SK-N-SH treated with all-trans-retinoic acid at 6 μM for 48 hours (cell line): ENCODE measurements around the gene HEPHL1.

Source experiments
- ATAC-seq: fragments of 200-7000 bp; cut with Tn5 transposase; 3 replicates; pipeline ENCODE4 v1.9.1; 2020; ENCODE audit warnings: mild to moderate bottlenecking, moderate library complexity
- ARNTL ChIP-seq: fragments of 450-650 bp; formaldehyde crosslinking; IDR thresholded peaks from 2 replicates; pipeline ENCODE4 v1.5.0; 2020; ENCODE audit warnings: low read depth, mild to moderate bottlenecking, moderate library complexity, borderline replicate concordance
- BACH2 ChIP-seq: fragments of 250-450 bp; sonication (Bioruptor Pico); IDR thresholded peaks from 2 replicates; pipeline ENCODE4 v1.9.0; 2021; ENCODE audit warnings: mild to moderate bottlenecking, borderline replicate concordance
- CREB5 ChIP-seq: fragments of 250-450 bp; sonication (Bioruptor Pico); IDR thresholded peaks from 2 replicates; pipeline ENCODE4 v1.5.1; 2020; ENCODE audit warnings: low read depth, mild to moderate bottlenecking, moderate library complexity
- CSRNP3 ChIP-seq: fragments of 250-450 bp; sonication (Bioruptor Pico); IDR thresholded peaks from 2 replicates; pipeline ENCODE4 v1.5.1; 2021; ENCODE audit warnings: mild to moderate bottlenecking, moderate library complexity
- ESRRG ChIP-seq: fragments of 250-450 bp; sonication (Bioruptor Pico); IDR thresholded peaks from 2 replicates; pipeline ENCODE4 v1.6.1; 2021; ENCODE audit warnings: mild to moderate bottlenecking
- GLIS3 ChIP-seq: fragments of 250-450 bp; sonication (Bioruptor Pico); IDR thresholded peaks from 2 replicates; pipeline ENCODE4 v1.5.0; 2020; ENCODE audit warnings: mild to moderate bottlenecking, moderate library complexity
- ISL1 ChIP-seq: fragments of 250-450 bp; sonication (Bioruptor Pico); IDR thresholded peaks from 2 replicates; pipeline ENCODE4 v2.1.2; 2022; ENCODE audit warnings: mild to moderate bottlenecking, moderate library complexity
- OSR1 ChIP-seq: fragments of 250-450 bp; sonication (Bioruptor Pico); IDR thresholded peaks from 2 replicates; pipeline ENCODE4 v1.8.0; 2022; ENCODE audit warnings: moderate library complexity, mild to moderate bottlenecking, inconsistent platforms
- PATZ1 ChIP-seq: fragments of 250-450 bp; sonication (Bioruptor Pico); IDR thresholded peaks from 2 replicates; pipeline ENCODE4 v1.8.0; 2020; ENCODE audit warnings: mild to moderate bottlenecking, moderate library complexity, borderline replicate concordance
- POU6F1 ChIP-seq: fragments of 250-450 bp; sonication (Bioruptor Pico); IDR thresholded peaks from 2 replicates; pipeline ENCODE4 v1.8.0; 2021; ENCODE audit warnings: low read depth, mild to moderate bottlenecking, moderate library complexity, borderline replicate concordance
- PPARA ChIP-seq: fragments of 250-450 bp; sonication (Bioruptor Pico); IDR thresholded peaks from 2 replicates; pipeline ENCODE4 v1.5.0; 2020; ENCODE audit warnings: mild to moderate bottlenecking, borderline replicate concordance
- RARB ChIP-seq: fragments of 250-450 bp; sonication (Bioruptor Pico); IDR thresholded peaks from 2 replicates; pipeline ENCODE4 v1.8.0; 2021; ENCODE audit warnings: mild to moderate bottlenecking, moderate library complexity
- SNAI2 ChIP-seq: fragments of 250-450 bp; sonication (Bioruptor Pico); IDR thresholded peaks from 2 replicates; pipeline ENCODE4 v1.5.0; 2020; ENCODE audit warnings: mild to moderate bottlenecking, moderate library complexity
- TOX ChIP-seq: fragments of 250-450 bp; sonication (Bioruptor Pico); IDR thresholded peaks from 2 replicates; pipeline ENCODE4 v1.8.0; 2021; ENCODE audit warnings: mild to moderate bottlenecking, moderate library complexity, borderline replicate concordance
- TSHZ2 ChIP-seq: fragments of 250-450 bp; sonication (Bioruptor Pico); IDR thresholded peaks from 2 replicates; pipeline ENCODE4 v1.5.0; 2020; ENCODE audit warnings: mild to moderate bottlenecking, moderate library complexity
- ZC3H10 ChIP-seq: fragments of 250-450 bp; sonication (Bioruptor Pico); IDR thresholded peaks from 2 replicates; pipeline ENCODE4 v1.5.1; 2021; ENCODE audit warnings: mild to moderate bottlenecking, moderate library complexity
- ZFP3 ChIP-seq: fragments of 250-450 bp; sonication (Bioruptor Pico); IDR thresholded peaks from 2 replicates; pipeline ENCODE4 v1.5.0; 2020; ENCODE audit warnings: mild to moderate bottlenecking, moderate library complexity
- ZNF565 ChIP-seq: fragments of 450-650 bp; formaldehyde crosslinking; conservative IDR thresholded peaks from 2 replicates; pipeline ENCODE4 v1.5.0; 2020; ENCODE audit warnings: low read depth, mild to moderate bottlenecking, moderate library complexity
- ZNF70 ChIP-seq: fragments of 450-650 bp; formaldehyde crosslinking; IDR thresholded peaks from 2 replicates; pipeline ENCODE4 v1.5.0; 2020; ENCODE audit warnings: mild to moderate bottlenecking, moderate library complexity

HEPHL1 gene

GRCh38 chr11:94032066-94032465, 10.9 kb downstream of the HEPHL1 start:
- ATAC-seq = no peak
- no peak for TF ChIP-seq ISL1
- TF ChIP-seq POU6F1 (CRISPR knock-in tag) = no peak
- TF ChIP-seq ARNTL (CRISPR knock-in tag) = no peak
- TF ChIP-seq BACH2 = no peak
- no peak for TF ChIP-seq TOX (CRISPR knock-in tag)
- no peak for TF ChIP-seq GLIS3 (CRISPR knock-in tag)
- TF ChIP-seq, all 23 proteins: peak for 0

GRCh38 chr11:94032725-94033124, 11.6 kb downstream of the HEPHL1 start:
- TF ChIP-seq ZNF565 (CRISPR knock-in tag) (no peak), BACH2 (no peak), PATZ1 (CRISPR knock-in tag) (no peak), SNAI2 (CRISPR knock-in tag) (no peak), ZNF70 (CRISPR knock-in tag) (no peak), RARB (CRISPR knock-in tag) (no peak), CREB5 (CRISPR knock-in tag) (no peak), ISL1 (no peak), PPARA (CRISPR knock-in tag) (no peak)
- ATAC-seq = no peak

- TF ChIP-seq TOX (CRISPR knock-in tag) (no peak), ESRRG (CRISPR knock-in tag) (no peak), PATZ1 (CRISPR knock-in tag) (no peak), ZC3H10 (CRISPR knock-in tag) (no peak), BACH2 (no peak), TSHZ2 (CRISPR knock-in tag) (no peak), ZNF565 (CRISPR knock-in tag) (no peak), ZFP3 (CRISPR knock-in tag) (no peak), ZNF70 (CRISPR knock-in tag) (no peak), POU6F1 (CRISPR knock-in tag) (no peak), OSR1 (no peak), CSRNP3 (CRISPR knock-in tag) (no peak), PPARA (CRISPR knock-in tag) (no peak), ARNTL (CRISPR knock-in tag) (no peak)
- no peak for ATAC-seq
Measured at GRCh38 chr11:94034207-94034606, 13.1 kb downstream of the HEPHL1 start.
